Ovary (tissue), 9 donors: ENCODE measurements around the gene PPM1K. TPM values are rescaled to one million over a fixed set of nuclear protein-coding genes. Genes with fewer than 3 reads are reported as not detected.

ENCODE experiments used
- DNase-seq, 5 donors: peaks; one replicate each; pipeline ENCODE4 v3.0.0-alpha.2; 2019 to 2020
- H3K27ac ChIP-seq, 2 donors: fragments of 200-600 bp; one replicate each; pipeline versions ENCODE4 v1.5.1 to v1.8.0; 2019 to 2022
- H3K27me3 ChIP-seq: fragments of 200-600 bp; one replicate; pipeline ENCODE4 v1.8.0; 2022
- H3K36me3 ChIP-seq: fragments of 200-600 bp; sonication (generic); one replicate; pipeline ENCODE4 v1.5.1; 2019
- H3K4me1 ChIP-seq: one replicate; pipeline ENCODE4 v1.8.1; 2013; ENCODE audit warnings: mild to moderate bottlenecking, moderate library complexity; ENCODE audit not compliant: insufficient read depth
- H3K4me3 ChIP-seq: fragments of 200-600 bp; sonication (generic); one replicate; pipeline ENCODE4 v1.5.1; 2017
- H3K9me3 ChIP-seq, 2 donors: fragments of 200-600 bp in 1 of 2; sonication (generic) in 1 of 2; one replicate each; pipeline versions ENCODE4 v1.5.1 to v1.8.1; 2013 to 2019; ENCODE audit warnings: mild to moderate bottlenecking in 1 of 2, moderate library complexity in 1 of 2
- CTCF ChIP-seq, 3 donors: fragments of 450-650 bp in 2 of 3; fragments of 200-600 bp in 1 of 3; IDR thresholded peaks; one replicate each; pipeline versions ENCODE4 v1.5.1 to v1.8.0; 2016 to 2022; ENCODE audit warnings: antibody characterized with exemption in 3 of 3, mild to moderate bottlenecking in 1 of 3
- EP300 ChIP-seq: sonication (generic); formaldehyde crosslinking; IDR thresholded peaks from one replicate; pipeline ENCODE4 v1.6.1; 2017; ENCODE audit warnings: antibody characterized with exemption
- POLR2A ChIP-seq: fragments of 450-650 bp; IDR thresholded peaks from one replicate; pipeline ENCODE4 v1.6.1; 2017; ENCODE audit warnings: antibody characterized with exemption, mild to moderate bottlenecking, moderate library complexity
- WGBS, 3 donors: extraction: QIAGEN DNeasy Blood & Tissue Kit in 1 of 3; methylation state at CpG; one replicate each; pipeline versions ENCODE4 v1.1.5 to v1.1.7; 2013 to 2017; 5-methylcytosine and 5-hydroxymethylcytosine counted together
- intact Hi-C, 4 donors: fragments of 100-400 bp; cut with DNase I; formaldehyde crosslinking; loops; one replicate each; pipeline versions ENCODE4 v1.11.0 to v1.15.1; 2022 to 2023
- polyA plus RNA-seq, 2 donors: library from polyadenylated mRNA; stranded (reverse); fragments of 200-250 nt in 1 of 2; fragments of 350-450 nt in 1 of 2; fragmentation: Illumina TruSeq in 1 of 2; extraction: RNeasy Lipid Tissue Mini Kit (QIAGEN cat#74804) in 1 of 2; gene quantifications; one replicate each; pipeline ENCODE4 v1.2.3, GENCODE V29; 2013 to 2014
- total RNA-seq, 7 donors: library from RNA; depleted of rRNA in 2 of 7; stranded (reverse); fragments of >200 nt in 2 of 7; fragmentation: NEBNext Ultra II Directional in 3 of 7; extraction: Animal tissue kit (Norgen Biotek cat#: 25700) in 3 of 7; gene quantifications; one replicate each; pipeline versions ENCODE4 v1.1.0 to v1.2.4, GENCODE V29; 2016 to 2023
- donor health status: DM: no; HTN: no; CAD: no; lungs with moderate emphysema.
- donor health status: DM: no; HTN: no; CAD: no.
- donor health status: Bipolar disorder and iron deficiency.
- donor health status: DM: yes; HTN: yes; CAD: no.
- donor health status: DM: no; HTN: no; CAD: no.
- donor health status: DM: yes; HTN: yes; CAD: no.

Gene PPM1K
- total and polyA plus RNA-seq, 9 donors, result 33.6 to 111 (median 50.5) TPM

GRCh38 chr4:88275516-88275915 is 8.8 kb downstream of the PPM1K start:
- Histone ChIP-seq H3K27me3 (no peaks in the 10 kb centered on the region), H3K4me3 (no peak overlapping the region), H3K9me3 (no peaks in the 10 kb centered on the region), H3K27ac (no peak overlapping the region), H3K36me3 (no peaks in the 10 kb centered on the region), H3K4me1 (peaks cover 16% of the 10 kb centered on the region)
- intact Hi-C loops, result no loop called here
- TF ChIP-seq POLR2A (no peak), EP300 (no peak), CTCF (IDR thresholded peaks at IDR 0.05) (no peak)
- 3 to 13% (median 12%) methylated on average over 1 of the region's 1 CpG for WGBS, 3 donors
- DNase-seq, result no peak

- no peak for DNase-seq
- no peak overlapping the region for H3K4me3 ChIP-seq
- no peaks in the 10 kb centered on the region for H3K36me3 ChIP-seq
- H3K27ac ChIP-seq, result no peak overlapping the region
- TF ChIP-seq POLR2A (no peak), CTCF (IDR thresholded peaks at IDR 0.05) (no peak), EP300 (no peak)
- no peaks in the 10 kb centered on the region for H3K9me3 ChIP-seq
- intact Hi-C loops, result no loop called here
- no peaks in the 10 kb centered on the region for H3K27me3 ChIP-seq
- 56 to 73% (median 59%) methylated on average over 1 of the region's 1 CpG for WGBS, 3 donors
- H3K4me1 ChIP-seq, result peaks cover 5% of the 10 kb centered on the region
Measured at GRCh38 chr4:88268913-88269312, 15.4 kb downstream of the PPM1K start.

GRCh38 chr4:88264336-88264735 is 20.0 kb downstream of the PPM1K start:
- intact Hi-C loops, result no loop called here
- Histone ChIP-seq H3K36me3 (no peaks in the 10 kb centered on the region), H3K4me1 (no peaks in the 10 kb centered on the region), H3K4me3 (no peak overlapping the region), H3K27me3 (no peaks in the 10 kb centered on the region), H3K27ac (no peak overlapping the region), H3K9me3 (no peaks in the 10 kb centered on the region)
- TF ChIP-seq CTCF (IDR thresholded peaks at IDR 0.05), result no peak
- no peak for TF ChIP-seq EP300
- TF ChIP-seq POLR2A, result no peak
- no peak for DNase-seq
- WGBS, 3 donors, result 93 to 97% (median 95%) methylated on average over 1 of the region's 1 CpG

- intact Hi-C loops, result no loop called here
- Histone ChIP-seq H3K4me3 (no peak overlapping the region), H3K4me1 (no peaks in the 10 kb centered on the region), H3K9me3 (no peaks in the 10 kb centered on the region), H3K27me3 (no peaks in the 10 kb centered on the region), H3K27ac (no peak overlapping the region), H3K36me3 (no peaks in the 10 kb centered on the region)
- DNase-seq, result no peak
- TF ChIP-seq POLR2A, result no peak
- TF ChIP-seq EP300, result no peak
- TF ChIP-seq CTCF (IDR thresholded peaks at IDR 0.05), result no peak
- WGBS, 3 donors, result 92 to 96% (median 93%) methylated on average over 2 of the region's 2 CpGs
Measured at GRCh38 chr4:88257726-88258125, 26.6 kb downstream of the PPM1K start.

GRCh38 chr4:88255111-88255510 is 29.2 kb downstream of the PPM1K start:
- Histone ChIP-seq H3K4me3 (no peak overlapping the region), H3K27me3 (no peaks in the 10 kb centered on the region), H3K27ac (no peak overlapping the region), H3K4me1 (no peaks in the 10 kb centered on the region), H3K9me3 (no peaks in the 10 kb centered on the region), H3K36me3 (no peaks in the 10 kb centered on the region)
- WGBS, 3 donors, result 83 to 95% (median 83%) methylated on average over 2 of the region's 2 CpGs
- intact Hi-C loops, result no loop called here
- no peak for TF ChIP-seq POLR2A
- no peak for TF ChIP-seq CTCF (IDR thresholded peaks at IDR 0.05)
- TF ChIP-seq EP300, result no peak
- DNase-seq, result no peak
